GM10248 (cell line): Measurements from ENCODE around the gene WWP2.
"Not testable (repeated sequence)": the region's sequence is repeated elsewhere in the genome, so short reads cannot be mapped to it uniquely, and the experiment has no call there.

Experiments
- CTCF ChIA-PET: fragments of 300-600 bp; sonication (Branson Sonifier 250); formaldehyde crosslinking; extraction: SDS; loops from one replicate; lab custom pipeline; 2021; ENCODE audit warnings: antibody characterized with exemption; lab: Yijun Ruan, JAX
- POLR2A ChIA-PET: fragments of 350-650 bp; sonication (Branson Sonifier 250); formaldehyde crosslinking; extraction: SDS; loops from one replicate; lab custom pipeline; 2020; ENCODE audit warnings: antibody characterized with exemption; lab: Yijun Ruan, JAX
- DNase-seq: peaks from one replicate; pipeline ENCODE4 v3.0.0; 2012; ENCODE audit errors: extremely low spot score
- TF ChIP-seq, protein P1 (sequence below): IDR thresholded peaks from 2 replicates; pipeline ENCODE4 v1.5.1; 2012; ENCODE audit warnings: mild to moderate bottlenecking, low read depth; ENCODE audit errors: extremely low read depth, missing control alignments, control extremely low read depth

Gene WWP2

DNA sequence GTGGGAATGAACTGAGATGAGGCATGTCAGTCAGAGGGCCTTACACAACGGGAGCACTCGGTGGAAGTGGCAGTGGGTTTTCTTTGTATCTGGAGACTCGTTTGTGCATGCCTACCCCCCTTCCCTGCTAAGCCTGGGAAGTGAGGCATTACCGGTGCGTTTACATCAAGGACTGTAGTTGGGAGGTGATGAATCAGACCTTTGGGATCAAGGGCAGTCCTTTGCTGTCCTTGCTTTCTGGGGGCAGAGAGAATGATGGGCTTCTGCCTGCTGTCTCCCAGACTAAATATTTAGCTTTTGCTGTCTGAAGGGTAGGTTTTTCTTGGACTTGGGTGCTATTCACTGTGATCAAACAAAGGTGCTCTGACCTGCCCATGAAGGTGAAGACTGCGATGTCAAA is 83.0 kb downstream of the WWP2 start:
- TF ChIP-seq, protein P1, sequence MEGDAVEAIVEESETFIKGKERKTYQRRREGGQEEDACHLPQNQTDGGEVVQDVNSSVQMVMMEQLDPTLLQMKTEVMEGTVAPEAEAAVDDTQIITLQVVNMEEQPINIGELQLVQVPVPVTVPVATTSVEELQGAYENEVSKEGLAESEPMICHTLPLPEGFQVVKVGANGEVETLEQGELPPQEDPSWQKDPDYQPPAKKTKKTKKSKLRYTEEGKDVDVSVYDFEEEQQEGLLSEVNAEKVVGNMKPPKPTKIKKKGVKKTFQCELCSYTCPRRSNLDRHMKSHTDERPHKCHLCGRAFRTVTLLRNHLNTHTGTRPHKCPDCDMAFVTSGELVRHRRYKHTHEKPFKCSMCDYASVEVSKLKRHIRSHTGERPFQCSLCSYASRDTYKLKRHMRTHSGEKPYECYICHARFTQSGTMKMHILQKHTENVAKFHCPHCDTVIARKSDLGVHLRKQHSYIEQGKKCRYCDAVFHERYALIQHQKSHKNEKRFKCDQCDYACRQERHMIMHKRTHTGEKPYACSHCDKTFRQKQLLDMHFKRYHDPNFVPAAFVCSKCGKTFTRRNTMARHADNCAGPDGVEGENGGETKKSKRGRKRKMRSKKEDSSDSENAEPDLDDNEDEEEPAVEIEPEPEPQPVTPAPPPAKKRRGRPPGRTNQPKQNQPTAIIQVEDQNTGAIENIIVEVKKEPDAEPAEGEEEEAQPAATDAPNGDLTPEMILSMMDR: no peak
- no peak for DNase-seq
- POLR2A ChIA-PET: no interaction called here
- CTCF ChIA-PET: no interaction called here

DNA sequence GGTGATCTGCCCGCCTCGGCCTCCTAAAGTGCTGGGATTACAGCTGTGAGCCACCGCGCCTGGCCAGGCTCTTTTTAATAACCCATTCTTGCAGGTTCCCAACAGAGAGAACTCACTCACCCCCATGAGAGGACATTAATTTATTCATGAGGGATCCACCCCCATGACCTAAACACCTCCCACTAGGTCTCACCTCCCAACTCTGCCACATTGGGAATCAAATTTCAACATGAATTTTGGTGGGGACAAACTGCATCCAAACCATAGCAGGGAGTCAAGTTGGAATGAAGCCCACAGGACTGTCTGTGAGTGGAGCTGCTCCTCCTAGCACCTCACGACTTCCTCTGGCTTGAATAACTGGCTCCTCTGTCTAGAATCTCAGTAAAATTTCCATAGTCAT is 85.5 kb downstream of the WWP2 start:
- DNase-seq: no peak
- TF ChIP-seq, protein P1: no peak
- ChIA-PET CTCF (interaction anchor here (1.0 kb wide), 1 partner anchor 8 kb away, joined by 4 read pairs; no protein-coding TSS in a partner anchor), POLR2A (no interaction called here)

GRCh38 chr16:69848637-69849545 is 86.8 kb downstream of the WWP2 start:
- POLR2A ChIA-PET: interaction anchor here (0.6 kb wide), 1 partner anchor 1728 kb away, joined by 3 read pairs; no protein-coding TSS in a partner anchor
- TF ChIP-seq, protein P1: no peak
- no peak for DNase-seq
- CTCF ChIA-PET: interaction anchor here (1.0 to 1.3 kb wide), 4 partner anchors 8 to 14 kb away, joined by 3 to 4 read pairs (median 3); no protein-coding TSS in a partner anchor

- POLR2A ChIA-PET: no interaction called here
- TF ChIP-seq, protein P1: no peak
- CTCF ChIA-PET: interaction anchor here (1.0 kb wide), 1 partner anchor 27 kb away, joined by 3 read pairs; no protein-coding TSS in a partner anchor
- no peak for DNase-seq
Measured at GRCh38 chr16:69851491-69852240, 89.5 kb downstream of the WWP2 start.

- no peak for DNase-seq
- CTCF ChIA-PET: interaction anchor here (1.0 kb wide), 2 partner anchors 28 to 76 kb away, joined by 3 read pairs; no protein-coding TSS in a partner anchor
- TF ChIP-seq, protein P1: no peak
- POLR2A ChIA-PET: no interaction called here
Measured at GRCh38 chr16:69852815-69853214, 90.7 kb downstream of the WWP2 start.

DNA sequence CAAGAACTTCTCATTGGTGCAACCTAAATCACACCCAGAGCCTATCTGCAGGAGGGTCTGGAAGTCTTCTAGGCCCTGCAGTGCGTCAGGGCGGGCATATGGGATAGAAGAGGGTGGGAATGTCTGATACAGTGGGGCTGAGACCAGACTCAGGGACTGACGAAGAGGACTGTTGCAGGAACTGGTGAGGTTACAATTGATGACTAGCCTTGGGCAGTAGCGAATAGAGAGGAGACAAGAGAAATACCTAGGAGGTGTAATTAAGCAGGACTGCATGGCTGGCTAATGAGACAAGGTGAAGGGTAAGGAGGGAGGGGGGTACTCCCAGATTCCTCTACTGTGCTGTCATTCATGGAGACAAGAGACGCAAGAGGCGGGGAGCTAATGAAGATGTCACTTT is 91.3 kb downstream of the WWP2 start:
- no peak for DNase-seq
- ChIA-PET CTCF (interaction anchor here (1.0 to 1.4 kb wide), 2 partner anchors 25 to 76 kb away, joined by 3 read pairs; no protein-coding TSS in a partner anchor), POLR2A (no interaction called here)
- TF ChIP-seq, protein P1: no peak

GRCh38 chr16:69854776-69855175 is 92.6 kb downstream of the WWP2 start:
- DNase-seq, POLR2A ChIA-PET: not testable (repeated sequence)

More at GRCh38 chr16:69854776-69855175, 92.6 kb downstream of the WWP2 start:
- CTCF ChIA-PET: interaction anchor here (1.4 kb wide), 1 partner anchor 23 kb away, joined by 3 read pairs; no protein-coding TSS in a partner anchor
